ENCODE results near the gene CCDC3. TPM values are rescaled to one million over a fixed set of nuclear protein-coding genes. Genes with fewer than 3 reads are reported as not detected.

Gene CCDC3
- total RNA-seq, 2 donors from 2014 or later: 17.6 to 41.8 TPM

DNA sequence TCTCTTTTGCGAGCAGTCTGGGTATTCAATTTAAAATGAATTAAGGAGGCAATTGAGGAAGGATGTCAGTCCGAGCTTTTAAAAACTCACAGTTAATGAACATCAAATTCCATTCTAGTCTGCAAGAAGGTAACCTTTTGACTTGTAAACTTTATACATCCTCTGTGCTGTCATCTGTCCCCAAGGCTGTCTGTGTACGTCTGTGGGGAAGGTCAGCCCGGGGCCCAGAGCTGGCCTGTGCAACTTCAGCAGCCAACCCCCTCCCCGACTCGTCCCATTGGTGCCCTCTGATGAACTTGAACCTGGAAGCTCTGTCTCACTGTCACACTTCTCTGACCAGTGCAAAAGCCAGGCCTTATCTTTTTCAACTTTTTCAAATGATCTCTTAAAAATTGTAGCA lies 80.3 kb downstream of the CCDC3 start:
- TF ChIP-seq POLR2A (IDR thresholded peaks at IDR 0.05): no peak
- TF ChIP-seq, protein P1, sequence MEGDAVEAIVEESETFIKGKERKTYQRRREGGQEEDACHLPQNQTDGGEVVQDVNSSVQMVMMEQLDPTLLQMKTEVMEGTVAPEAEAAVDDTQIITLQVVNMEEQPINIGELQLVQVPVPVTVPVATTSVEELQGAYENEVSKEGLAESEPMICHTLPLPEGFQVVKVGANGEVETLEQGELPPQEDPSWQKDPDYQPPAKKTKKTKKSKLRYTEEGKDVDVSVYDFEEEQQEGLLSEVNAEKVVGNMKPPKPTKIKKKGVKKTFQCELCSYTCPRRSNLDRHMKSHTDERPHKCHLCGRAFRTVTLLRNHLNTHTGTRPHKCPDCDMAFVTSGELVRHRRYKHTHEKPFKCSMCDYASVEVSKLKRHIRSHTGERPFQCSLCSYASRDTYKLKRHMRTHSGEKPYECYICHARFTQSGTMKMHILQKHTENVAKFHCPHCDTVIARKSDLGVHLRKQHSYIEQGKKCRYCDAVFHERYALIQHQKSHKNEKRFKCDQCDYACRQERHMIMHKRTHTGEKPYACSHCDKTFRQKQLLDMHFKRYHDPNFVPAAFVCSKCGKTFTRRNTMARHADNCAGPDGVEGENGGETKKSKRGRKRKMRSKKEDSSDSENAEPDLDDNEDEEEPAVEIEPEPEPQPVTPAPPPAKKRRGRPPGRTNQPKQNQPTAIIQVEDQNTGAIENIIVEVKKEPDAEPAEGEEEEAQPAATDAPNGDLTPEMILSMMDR (IDR thresholded peaks at IDR 0.05): no peak
- no peak for TF ChIP-seq POLR2AphosphoS5 (IDR thresholded peaks at IDR 0.05)
- Histone ChIP-seq H3K9me3 (no peaks in the 10 kb centered on the region), H3K27me3 (replicated peaks; ENCODE audit: insufficient read depth) (no peaks in the 10 kb centered on the region), H3K36me3 (no peaks in the 10 kb centered on the region), H3K27ac (no peak overlapping the region), H3K4me3 (no peak overlapping the region), H3K4me1 (replicated peaks) (no peaks in the 10 kb centered on the region)
- 65% methylated on average over 6 of the region's 6 CpGs for WGBS
- DNase-seq (ENCODE audit: low spot score): no peak
- intact Hi-C loops (cut with DNase I): no loop called here

DNA sequence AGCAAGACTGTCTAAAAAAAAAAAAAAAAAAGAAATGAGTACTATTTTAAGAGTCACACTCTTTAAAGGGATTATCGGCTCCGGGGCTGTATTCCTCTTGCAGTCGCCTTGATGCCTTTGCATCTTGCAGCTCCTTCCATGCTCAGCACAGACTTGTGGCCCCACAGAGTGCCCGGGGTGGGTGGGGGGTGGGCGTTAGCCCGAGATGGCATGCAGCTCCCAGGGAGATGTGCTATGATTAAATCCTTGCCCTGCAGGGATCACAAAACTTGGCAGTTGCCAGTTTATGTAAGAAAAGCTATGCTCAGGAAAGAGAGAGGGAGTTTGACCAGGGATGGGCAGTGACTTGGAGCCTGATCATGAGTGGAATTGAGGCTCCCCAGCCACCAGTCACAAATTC lies 81.9 kb downstream of the CCDC3 start:
- Histone ChIP-seq H3K27ac (no peak overlapping the region), H3K36me3 (no peaks in the 10 kb centered on the region), H3K9me3 (no peaks in the 10 kb centered on the region), H3K4me1 (replicated peaks) (no peaks in the 10 kb centered on the region), H3K27me3 (replicated peaks; ENCODE audit: insufficient read depth) (no peaks in the 10 kb centered on the region), H3K4me3 (no peak overlapping the region)
- no peak for DNase-seq (ENCODE audit: low spot score)
- 64% methylated on average over 6 of the region's 6 CpGs for WGBS
- intact Hi-C loops (cut with DNase I): no loop called here
- TF ChIP-seq POLR2A (IDR thresholded peaks at IDR 0.05) (no peak), POLR2AphosphoS5 (IDR thresholded peaks at IDR 0.05) (no peak)
- TF ChIP-seq, protein P1 (IDR thresholded peaks at IDR 0.05): no peak

- WGBS: 95% methylated on average over 4 of the region's 4 CpGs
- no peak for DNase-seq (ENCODE audit: low spot score)
- intact Hi-C loops (cut with DNase I): no loop called here
- TF ChIP-seq, protein P1 (IDR thresholded peaks at IDR 0.05): no peak
- TF ChIP-seq POLR2AphosphoS5 (IDR thresholded peaks at IDR 0.05) (no peak), POLR2A (IDR thresholded peaks at IDR 0.05) (no peak)
- Histone ChIP-seq H3K4me1 (replicated peaks) (no peaks in the 10 kb centered on the region), H3K4me3 (no peak overlapping the region), H3K27me3 (replicated peaks; ENCODE audit: insufficient read depth) (no peaks in the 10 kb centered on the region), H3K36me3 (no peaks in the 10 kb centered on the region), H3K9me3 (no peaks in the 10 kb centered on the region), H3K27ac (no peak overlapping the region)
These were observed 84.9 kb downstream of the CCDC3 start for GRCh38 chr10:12916587-12916986.

GRCh38 chr10:12915637-12916168 lies 85.8 kb downstream of the CCDC3 start:
- Histone ChIP-seq H3K27me3 (replicated peaks; ENCODE audit: insufficient read depth) (no peaks in the 10 kb centered on the region), H3K4me3 (no peak overlapping the region), H3K36me3 (no peaks in the 10 kb centered on the region), H3K4me1 (replicated peaks) (no peaks in the 10 kb centered on the region), H3K9me3 (no peaks in the 10 kb centered on the region), H3K27ac (no peak overlapping the region)
- no peak for DNase-seq (ENCODE audit: low spot score)
- no peak for TF ChIP-seq POLR2A (IDR thresholded peaks at IDR 0.05)
- no peak for TF ChIP-seq POLR2AphosphoS5 (IDR thresholded peaks at IDR 0.05)
- TF ChIP-seq, protein P1 (IDR thresholded peaks at IDR 0.05): no peak
- WGBS: 89% methylated on average over 3 of the region's 3 CpGs
- intact Hi-C loops (cut with DNase I): no loop called here

DNA sequence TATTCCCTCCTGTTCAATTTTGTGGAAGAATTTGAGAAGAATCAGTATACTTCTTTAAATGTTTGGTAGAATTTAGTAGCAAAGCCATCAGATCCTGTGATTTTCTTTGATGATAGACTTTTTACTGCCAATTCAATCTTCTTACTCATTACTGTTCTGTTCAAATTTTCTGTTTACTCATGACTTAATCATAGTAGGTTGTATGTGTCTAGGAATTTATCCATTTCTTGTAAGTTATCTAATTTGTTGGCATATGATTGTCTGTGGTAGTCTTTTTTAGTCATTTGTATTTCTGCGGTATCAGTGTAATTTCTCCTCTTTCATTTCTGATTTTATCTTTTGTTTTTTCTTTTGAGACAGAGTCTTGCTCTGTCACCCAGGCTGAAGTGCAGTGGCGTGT lies 87.4 kb downstream of the CCDC3 start:
- Histone ChIP-seq H3K4me1 (replicated peaks) (no peaks in the 10 kb centered on the region), H3K9me3 (no peaks in the 10 kb centered on the region), H3K27me3 (replicated peaks; ENCODE audit: insufficient read depth) (no peaks in the 10 kb centered on the region), H3K36me3 (no peaks in the 10 kb centered on the region), H3K4me3 (no peak overlapping the region), H3K27ac (no peak overlapping the region)
- WGBS: 54% methylated on average over 2 of the region's 2 CpGs
- intact Hi-C loops (cut with DNase I): no loop called here
- TF ChIP-seq POLR2AphosphoS5 (IDR thresholded peaks at IDR 0.05): no peak
- TF ChIP-seq, protein P1 (IDR thresholded peaks at IDR 0.05): no peak
- TF ChIP-seq POLR2A (IDR thresholded peaks at IDR 0.05): no peak
- no peak for DNase-seq (ENCODE audit: low spot score)
